ENCODE data around the gene TPST2.

The TPST2 gene

GRCh38 chr22:26610072-26610958, 20.4 kb upstream of the TPST2 start:
- DNase-seq: peak in 1 of 2 experiments; percentile 5

GRCh38 chr22:26609287-26609686, 19.4 kb upstream of the TPST2 start:
- no peak for DNase-seq

- no peak for DNase-seq
Observed at GRCh38 chr22:26608129-26608528, 18.2 kb upstream of the TPST2 start.

DNA sequence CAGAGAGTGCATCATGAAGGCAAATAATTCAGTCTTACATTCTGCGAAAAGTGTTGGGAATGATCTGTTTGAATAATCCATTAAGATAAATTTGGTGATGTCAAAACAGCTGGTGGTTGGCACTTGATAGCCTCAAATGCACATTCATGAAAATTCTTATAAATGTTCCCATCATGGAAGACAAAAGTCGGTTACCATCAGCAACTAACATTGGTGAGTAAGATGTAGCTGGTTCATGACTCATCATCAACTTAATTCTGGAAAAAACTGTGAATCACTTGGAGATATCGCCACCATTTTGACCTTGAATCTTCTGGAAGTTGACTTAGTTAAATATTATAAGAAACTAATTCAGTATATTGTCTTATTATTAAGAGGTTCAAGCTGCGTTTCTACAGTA, 16.7 kb upstream of the TPST2 start:
- DNase-seq: no peak

DNA sequence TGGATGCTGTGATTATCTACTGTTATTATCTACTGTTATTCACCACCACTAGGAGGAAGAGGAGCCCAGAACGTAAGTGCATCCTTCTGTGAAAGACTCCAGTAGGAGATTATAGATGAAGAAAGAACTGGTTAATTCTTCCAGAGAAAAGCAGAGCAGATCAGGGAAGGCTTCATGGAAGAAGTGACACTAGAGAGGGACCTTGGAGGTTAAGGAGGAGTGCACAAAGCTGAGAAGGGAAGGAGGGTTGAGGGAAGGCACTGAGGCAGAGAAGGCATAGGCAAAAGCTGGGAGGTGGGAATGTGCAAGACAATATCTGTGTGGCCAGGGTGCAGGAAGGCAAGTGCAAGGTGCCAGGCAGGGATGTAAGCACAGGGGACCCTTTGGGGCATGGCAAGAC, 14.4 kb upstream of the TPST2 start:
- no peak for DNase-seq

GRCh38 chr22:26602127-26602526, 12.2 kb upstream of the TPST2 start:
- no peak for DNase-seq

GRCh38 chr22:26601726-26602125, 11.8 kb upstream of the TPST2 start:
- no peak for DNase-seq

DNA sequence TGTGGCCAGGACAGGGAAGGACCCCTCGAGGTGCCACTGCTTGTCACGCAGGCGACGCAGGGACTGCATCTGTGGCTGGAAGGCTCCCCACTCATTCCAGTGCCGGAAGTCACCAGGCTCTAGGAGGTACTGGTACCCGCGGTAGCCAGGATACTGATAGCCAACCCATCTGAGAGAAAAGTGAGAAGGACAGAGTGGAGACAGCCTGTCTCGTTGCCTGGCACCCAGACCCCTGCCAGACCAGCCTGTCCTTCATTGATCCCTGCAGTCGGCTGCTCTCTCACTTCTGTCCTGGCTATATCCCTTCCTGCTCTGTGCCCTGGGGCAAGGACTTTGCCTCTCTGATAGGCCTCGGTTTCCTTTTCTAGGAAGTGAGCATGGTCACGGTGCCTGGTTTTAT, 9.6 kb upstream of the TPST2 start:
- DNase-seq: no peak

DNA sequence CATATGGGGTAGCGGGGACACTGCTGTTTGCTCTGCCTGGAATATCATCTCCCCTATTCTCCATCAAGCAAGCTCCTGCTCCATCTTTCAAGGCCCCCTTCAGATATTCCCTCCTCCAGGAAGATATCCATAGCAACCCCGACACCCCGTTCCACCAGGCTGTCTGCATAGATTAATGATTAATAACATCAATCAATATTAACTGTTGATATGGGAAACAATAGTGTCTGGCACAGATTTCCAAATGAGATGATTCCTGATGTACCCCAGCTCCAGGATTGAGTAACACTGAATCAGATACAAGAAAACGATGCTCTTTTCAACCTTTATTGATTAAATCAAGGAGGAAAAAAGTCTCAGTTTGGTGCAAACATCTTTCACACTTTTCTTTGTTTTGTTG, 7.5 kb upstream of the TPST2 start:
- no peak for DNase-seq

GRCh38 chr22:26597026-26597425, 7.1 kb upstream of the TPST2 start:
- no peak for DNase-seq

- no peak for DNase-seq
Observed at GRCh38 chr22:26593763-26594162, 3.8 kb upstream of the TPST2 start.

- DNase-seq: peak; percentile 40 to 65
Observed at GRCh38 chr22:26592421-26592891, 2.5 kb upstream of the TPST2 start.

DNA sequence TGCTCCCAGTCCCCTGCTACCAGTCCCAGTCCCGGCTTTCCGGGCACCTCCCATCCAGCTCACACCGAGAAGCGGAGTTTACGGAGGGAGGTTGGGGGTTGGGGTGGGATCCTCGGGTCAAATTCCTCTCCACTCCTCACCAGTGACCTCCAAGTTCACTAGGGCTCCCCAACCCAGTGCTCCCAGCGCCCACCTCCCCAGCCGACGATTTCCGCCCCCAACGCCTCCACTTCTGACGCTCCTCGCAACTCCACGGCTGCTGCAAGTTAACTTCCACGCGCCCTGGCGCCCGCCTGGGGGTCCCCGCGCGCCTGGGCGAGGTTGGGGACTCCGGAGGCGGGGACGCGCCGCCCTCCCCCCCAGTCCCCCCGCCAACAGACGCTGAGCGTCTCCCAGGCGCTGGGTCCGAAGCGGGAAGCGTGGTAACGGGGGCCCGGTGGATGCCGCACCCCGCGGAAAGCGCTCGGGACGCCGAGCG, 526 bp downstream of the TPST2 start:
- no peak for DNase-seq

- DNase-seq: no peak
Observed at GRCh38 chr22:26588729-26589366, 1.1 kb downstream of the TPST2 start.

- DNase-seq: peak; percentile 78 to 83
Observed at GRCh38 chr22:26587991-26588613, 1.8 kb downstream of the TPST2 start.

- DNase-seq: no peak
Observed at GRCh38 chr22:26586556-26587325, 3.2 kb downstream of the TPST2 start.

GRCh38 chr22:26585104-26585790, 4.7 kb downstream of the TPST2 start:
- DNase-seq: no peak

DNA sequence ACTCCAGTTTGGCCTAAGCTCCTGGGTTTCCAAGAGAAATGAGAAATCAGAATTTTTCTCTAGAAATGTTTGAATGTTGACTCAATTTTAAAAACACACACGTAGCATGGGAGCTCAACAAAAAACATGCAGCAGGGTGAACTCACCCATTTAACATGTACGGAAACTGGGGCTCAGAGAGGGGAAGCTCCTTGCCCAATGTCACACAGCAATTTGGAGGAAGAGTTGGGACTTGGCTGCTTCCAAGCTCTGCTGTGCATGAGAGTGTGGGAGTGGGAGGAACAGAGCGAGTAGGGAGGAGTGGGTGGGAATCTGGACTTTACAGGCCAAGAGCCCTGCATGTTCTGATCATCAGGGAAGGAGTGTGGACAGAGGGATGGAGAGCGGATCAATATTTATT, 5.9 kb downstream of the TPST2 start:
- no peak for DNase-seq

- no peak for DNase-seq
Observed at GRCh38 chr22:26581633-26582168, 8.2 kb downstream of the TPST2 start.

GRCh38 chr22:26581026-26581425, 8.9 kb downstream of the TPST2 start:
- DNase-seq: no peak

- no peak for DNase-seq
Observed at GRCh38 chr22:26580240-26580962, 9.5 kb downstream of the TPST2 start.
